Esophagus muscularis mucosa (tissue), 4 donors: ENCODE data around the gene C16orf78. TPM values are rescaled to one million over a fixed set of nuclear protein-coding genes. Genes with fewer than 3 reads are reported as not detected.

Experiments
- DNase-seq: peaks from one replicate; pipeline ENCODE4 v3.0.0-alpha.2; 2017; ENCODE audit errors: extremely low spot score
- H3K27ac ChIP-seq, 4 donors: fragments of 200-600 bp; sonication (generic); replicated peaks in 1 of 4; 1 replicate in 3 of 4; 2 replicates in 1 of 4; pipeline ENCODE4 v1.5.1; 2016 to 2019; ENCODE audit warnings: mild to moderate bottlenecking in 1 of 4
- H3K27me3 ChIP-seq, 4 donors: fragments of 200-600 bp; sonication (generic); one replicate each; pipeline versions ENCODE4 v1.5.1 to v1.6.0; 2016 to 2019
- H3K36me3 ChIP-seq, 4 donors: fragments of 200-600 bp; sonication (generic); one replicate each; pipeline ENCODE4 v1.5.1; 2016 to 2019
- H3K4me1 ChIP-seq, 4 donors: fragments of 200-600 bp; sonication (generic); one replicate each; pipeline ENCODE4 v1.5.1; 2016 to 2019
- H3K4me3 ChIP-seq, 4 donors: fragments of 200-600 bp; sonication (generic); 1 replicate in 2 of 4; 2 replicates in 2 of 4; pipeline ENCODE4 v1.5.1; 2016 to 2019; ENCODE audit warnings: mild to moderate bottlenecking in 4 of 4, moderate library complexity in 1 of 4
- H3K9me3 ChIP-seq, 4 donors: fragments of 200-600 bp; sonication (generic); 1 replicate in 3 of 4; 2 replicates in 1 of 4; pipeline ENCODE4 v1.5.1; 2016 to 2019
- CTCF ChIP-seq, 3 experiments: fragments of 200-600 bp in 2 of 3; fragments of 450-650 bp in 1 of 3; sonication (generic) in 2 of 3; IDR thresholded peaks; one replicate each; pipeline ENCODE4 v1.5.1; 2017 to 2019; ENCODE audit warnings: antibody characterized with exemption in 3 of 3, mild to moderate bottlenecking in 2 of 3, moderate library complexity in 1 of 3
- EP300 ChIP-seq: sonication (generic); formaldehyde crosslinking; IDR thresholded peaks from one replicate; pipeline ENCODE4 v1.6.1; 2017; ENCODE audit warnings: antibody characterized with exemption
- POLR2A ChIP-seq: fragments of 450-650 bp; IDR thresholded peaks from one replicate; pipeline ENCODE4 v1.6.1; 2017; ENCODE audit warnings: antibody characterized with exemption, moderate library complexity, mild to moderate bottlenecking, low read depth
- POLR2AphosphoS5 ChIP-seq, 2 donors: sonication (generic); formaldehyde crosslinking; IDR thresholded peaks; one replicate each; pipeline ENCODE4 v1.6.1; 2017; ENCODE audit warnings: antibody characterized with exemption in 2 of 2
- WGBS: methylation state at CpG from one replicate; pipeline ENCODE4 v1.1.5; 2018; 5-methylcytosine and 5-hydroxymethylcytosine counted together
- intact Hi-C: fragments of 100-400 bp; cut with DNase I; formaldehyde crosslinking; loops from one replicate; pipeline ENCODE4 v1.15.1; 2023
- total RNA-seq, 4 donors: library from RNA; depleted of rRNA; stranded (reverse); fragments of >200 nt; gene quantifications; one replicate each; pipeline versions ENCODE4 v1.1.0 to v1.2.1, GENCODE V29; 2016

C16orf78 gene
- total RNA-seq, 4 donors from 2014 or later: not detected

GRCh38 chr16:49354101-49354500 lies 19.5 kb upstream of the C16orf78 start:
- no peak for TF ChIP-seq POLR2AphosphoS5 (IDR thresholded peaks at IDR 0.05)
- TF ChIP-seq EP300: no peak
- no peak for TF ChIP-seq CTCF (IDR thresholded peaks at IDR 0.05)
- no peak for TF ChIP-seq POLR2A
- WGBS: 81% methylated on average over 6 of the region's 6 CpGs
- no peaks in the 10 kb centered on the region for H3K9me3 ChIP-seq
- no peaks in the 10 kb centered on the region for H3K4me1 ChIP-seq
- peaks cover 0 to 63% (median 3%) of the 10 kb centered on the region in 4 donors for H3K27me3 ChIP-seq
- intact Hi-C loops: no loop called here
- H3K27ac ChIP-seq: no peak overlapping the region
- H3K4me3 ChIP-seq: no peak overlapping the region
- H3K36me3 ChIP-seq: no peaks in the 10 kb centered on the region
- no peak for DNase-seq

- H3K4me3 ChIP-seq: no peak overlapping the region
- peaks cover 0 to 54% (median 1%) of the 10 kb centered on the region in 4 donors for H3K27me3 ChIP-seq
- no peaks in the 10 kb centered on the region for H3K4me1 ChIP-seq
- intact Hi-C loops: no loop called here
- 73% methylated on average over 6 of the region's 6 CpGs for WGBS
- no peaks in the 10 kb centered on the region for H3K9me3 ChIP-seq
- H3K36me3 ChIP-seq: no peaks in the 10 kb centered on the region
- no peak for TF ChIP-seq POLR2AphosphoS5 (IDR thresholded peaks at IDR 0.05)
- TF ChIP-seq POLR2A: no peak
- TF ChIP-seq EP300: no peak
- no peak for TF ChIP-seq CTCF (IDR thresholded peaks at IDR 0.05)
- DNase-seq: no peak
- no peak overlapping the region for H3K27ac ChIP-seq
These were observed 18.6 kb upstream of the C16orf78 start for GRCh38 chr16:49354991-49355390.

GRCh38 chr16:49355933-49356665 lies 17.5 kb upstream of the C16orf78 start:
- no peak for DNase-seq
- 72% methylated on average over 3 of the region's 6 CpGs for WGBS
- H3K4me1 ChIP-seq: no peaks in the 10 kb centered on the region
- no peak for TF ChIP-seq POLR2AphosphoS5 (IDR thresholded peaks at IDR 0.05)
- TF ChIP-seq EP300: no peak
- TF ChIP-seq POLR2A: no peak
- no peak for TF ChIP-seq CTCF (IDR thresholded peaks at IDR 0.05)
- H3K36me3 ChIP-seq: no peaks in the 10 kb centered on the region
- no peak overlapping the region for H3K4me3 ChIP-seq
- H3K27ac ChIP-seq: no peak overlapping the region
- H3K27me3 ChIP-seq: peaks cover 0 to 43% (median 0%) of the 10 kb centered on the region in 4 donors
- intact Hi-C loops: no loop called here
- H3K9me3 ChIP-seq: no peaks in the 10 kb centered on the region

- Histone ChIP-seq H3K27me3 (peaks cover 0 to 35% (median 0%) of the 10 kb centered on the region in 4 donors), H3K4me1 (no peaks in the 10 kb centered on the region), H3K4me3 (no peak overlapping the region), H3K27ac (no peak overlapping the region), H3K9me3 (no peaks in the 10 kb centered on the region), H3K36me3 (no peaks in the 10 kb centered on the region)
- no peak for DNase-seq
- TF ChIP-seq POLR2A (no peak), CTCF (IDR thresholded peaks at IDR 0.05) (no peak), EP300 (no peak), POLR2AphosphoS5 (IDR thresholded peaks at IDR 0.05) (no peak)
- intact Hi-C loops: no loop called here
- WGBS: 49% methylated on average over 20 of the region's 20 CpGs
These were observed 16.7 kb upstream of the C16orf78 start for GRCh38 chr16:49356728-49357488.
